H4 (cell line): ENCODE data around the gene HAND2. TPM values are rescaled to one million over a fixed set of nuclear protein-coding genes. Genes with fewer than 3 reads are reported as not detected.
A peak's percentile ranks its signal among the peaks of the same experiment; 100 is the strongest.

Source experiments
- DNase-seq: peaks from one replicate; pipeline ENCODE4 v3.0.0-alpha.2; 2015; ENCODE audit warnings: low spot score
- total RNA-seq: library from RNA; depleted of rRNA; stranded (reverse); fragments of >200 nt; shearing (Covaris generic); gene quantifications from 2 replicates; pipeline ENCODE4 v1.2.3, GENCODE V29; 2014

The HAND2 gene
- total RNA-seq, 1 experiment from 2014 or later = 1.2 TPM

GRCh38 chr4:173503330-173504180, 26.5 kb downstream of the HAND2 start:
- DNase-seq = no peak

DNA sequence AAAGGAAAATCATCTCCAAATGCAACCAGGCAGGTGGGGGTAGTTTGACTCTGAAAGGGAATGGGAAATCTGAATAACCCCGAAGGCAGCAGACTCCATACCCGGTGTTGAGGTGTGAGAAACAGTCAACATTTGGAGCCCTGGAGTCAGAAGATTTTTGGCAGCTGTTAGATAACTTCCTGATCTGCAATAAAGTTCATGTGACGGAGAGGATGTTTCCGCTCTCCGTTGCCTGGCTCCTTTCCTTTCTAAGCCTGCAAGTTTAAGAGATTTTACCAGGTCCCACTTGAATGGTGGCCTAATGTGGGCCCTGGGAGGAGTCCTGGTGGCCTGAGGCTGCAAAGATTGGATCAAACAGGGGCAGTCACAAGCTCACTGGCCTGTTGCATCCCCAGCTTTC, 27.7 kb downstream of the HAND2 start:
- DNase-seq = no peak

GRCh38 chr4:173501592-173502150, 28.4 kb downstream of the HAND2 start:
- no peak for DNase-seq

- no peak for DNase-seq
These were observed 29.0 kb downstream of the HAND2 start for GRCh38 chr4:173500841-173501591.

DNA sequence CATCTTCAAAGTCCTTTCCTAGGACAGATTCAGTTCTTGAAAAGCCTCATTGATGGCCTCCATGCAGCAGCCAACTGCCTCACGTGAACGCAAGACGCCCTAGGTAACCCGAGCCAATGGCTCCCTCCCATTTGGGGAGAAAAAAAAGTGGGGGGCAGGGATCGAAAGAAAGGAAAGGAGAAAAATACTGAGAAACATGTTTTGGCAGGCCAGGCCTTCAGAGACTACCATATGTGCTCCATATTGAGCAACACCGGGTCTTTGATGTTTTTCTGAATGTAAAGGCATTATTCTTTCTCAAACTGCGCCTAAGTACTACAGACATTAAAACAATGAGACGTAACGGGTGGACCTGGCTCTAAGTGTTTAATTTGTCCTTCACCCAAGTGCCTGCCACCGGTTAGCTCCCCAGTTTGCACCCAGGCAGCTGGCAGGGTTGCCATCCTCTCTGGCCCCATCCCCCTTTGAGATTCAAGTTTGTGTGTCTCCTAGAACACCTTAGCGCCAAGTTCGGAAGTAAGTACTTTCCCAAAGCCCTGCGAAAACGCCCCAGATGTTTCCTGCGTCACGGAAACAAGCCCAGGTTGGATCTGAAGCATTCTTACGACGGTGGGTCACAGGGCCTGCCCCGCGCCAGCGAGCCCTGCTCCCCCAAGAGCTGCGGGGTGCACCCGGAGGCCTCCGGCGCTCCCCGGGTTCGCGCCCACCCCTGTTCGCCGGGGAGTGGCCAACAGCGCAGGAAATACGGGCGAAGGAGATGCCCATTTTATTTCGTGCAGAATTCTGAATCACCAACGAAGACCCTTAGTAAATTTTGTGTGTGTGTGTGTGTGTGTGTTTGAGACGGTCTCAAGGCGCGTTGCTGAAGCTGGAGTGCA, 30.1 kb downstream of the HAND2 start:
- no peak for DNase-seq

GRCh38 chr4:173498771-173499170, 31.3 kb downstream of the HAND2 start:
- no peak for DNase-seq

- DNase-seq = no peak
These were observed 32.0 kb downstream of the HAND2 start for GRCh38 chr4:173498023-173498422.

GRCh38 chr4:173494013-173494970, 35.7 kb downstream of the HAND2 start:
- DNase-seq = peak; percentile 22

- no peak for DNase-seq
These were observed 37.0 kb downstream of the HAND2 start for GRCh38 chr4:173493041-173493440.

DNA sequence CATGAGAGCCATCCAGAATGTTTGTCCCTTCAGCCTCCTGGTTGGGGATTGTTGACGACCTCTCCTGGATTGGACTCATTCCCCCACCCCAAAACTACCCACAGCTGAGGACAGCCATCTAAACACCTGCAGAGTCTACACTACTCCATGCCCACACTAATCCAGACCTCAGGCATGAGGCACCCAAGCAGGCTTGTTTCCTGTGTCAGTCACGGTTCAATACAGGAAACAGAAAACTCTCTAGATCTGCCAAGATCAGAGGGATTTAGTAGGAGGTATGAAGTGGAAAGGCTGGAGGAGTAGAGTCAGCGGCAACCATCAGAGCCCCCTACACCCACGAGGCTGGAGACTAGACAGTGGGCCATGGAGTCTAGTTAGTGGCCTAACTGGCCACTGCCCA, 37.7 kb downstream of the HAND2 start:
- no peak for DNase-seq

DNA sequence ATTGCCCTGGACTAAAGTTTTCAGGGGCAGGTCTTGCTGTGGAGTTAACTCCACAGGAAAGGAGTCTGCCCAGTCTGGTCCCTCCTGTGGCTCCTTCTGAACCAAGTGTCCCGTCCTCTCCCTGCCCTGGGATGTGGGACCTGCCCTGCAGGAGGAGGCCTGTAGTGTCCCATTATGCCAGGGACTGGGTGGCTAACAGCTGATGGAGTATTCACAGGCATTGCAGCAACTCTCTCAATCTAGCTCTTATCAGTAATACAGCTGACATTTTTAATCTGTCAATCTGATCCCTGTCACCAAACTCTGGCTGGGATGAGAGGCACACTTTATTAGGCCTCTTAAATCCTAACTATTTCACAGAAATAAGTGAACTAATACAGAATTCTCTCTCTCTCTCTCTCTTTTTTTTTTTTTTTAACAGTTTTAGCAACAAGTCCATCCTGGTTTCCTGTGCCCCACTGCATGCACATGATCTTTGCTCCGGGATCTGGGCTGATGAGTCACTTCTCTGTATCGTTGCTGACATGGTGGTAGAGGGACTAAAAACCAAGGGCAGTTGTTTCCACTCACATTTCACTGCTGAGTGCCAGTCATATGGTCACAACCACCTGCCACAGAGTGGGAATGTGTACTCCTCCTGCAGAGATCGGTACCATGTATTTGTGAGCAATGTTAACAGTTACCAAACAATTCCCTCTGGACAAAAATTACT, 39.1 kb downstream of the HAND2 start:
- peak; percentile 77 for DNase-seq

DNA sequence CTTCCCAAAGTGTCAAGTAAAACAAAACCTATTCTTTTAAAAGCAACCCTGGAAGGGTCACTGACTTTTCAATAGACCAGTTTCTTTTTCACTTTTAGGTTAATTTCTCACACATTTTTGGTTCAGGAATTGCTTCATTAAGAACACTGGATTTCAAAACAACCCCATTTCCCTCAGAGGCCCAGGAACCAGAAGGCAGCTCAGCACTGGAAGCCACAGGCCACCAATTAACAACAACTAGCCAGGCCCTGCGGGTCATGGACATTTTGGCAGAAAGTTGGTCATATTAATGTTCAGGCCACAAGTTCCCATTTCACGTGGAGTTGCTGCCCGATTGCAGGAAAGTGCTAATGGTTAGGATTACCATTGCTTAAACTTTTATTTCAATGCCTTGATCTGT, 39.8 kb downstream of the HAND2 start:
- no peak for DNase-seq

DNA sequence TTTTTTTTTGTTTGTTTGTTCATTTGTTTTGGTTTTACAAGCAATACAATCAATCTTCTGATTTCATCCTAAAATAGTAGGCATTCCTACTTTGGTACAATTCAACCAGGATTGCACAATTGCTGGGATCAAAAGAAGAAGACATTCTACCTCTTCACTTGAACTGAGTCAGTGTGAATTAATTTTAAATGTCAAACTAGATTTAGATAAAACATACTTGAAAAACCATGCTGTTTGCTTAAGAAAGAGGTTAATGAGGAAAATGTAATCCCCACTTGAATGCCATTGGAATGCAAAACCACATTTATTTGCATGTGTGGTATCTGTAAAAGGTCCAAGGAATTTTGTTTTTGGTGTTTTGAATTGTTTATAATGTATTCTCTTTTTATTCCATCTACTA, 40.5 kb downstream of the HAND2 start:
- DNase-seq = peak; percentile 79

DNA sequence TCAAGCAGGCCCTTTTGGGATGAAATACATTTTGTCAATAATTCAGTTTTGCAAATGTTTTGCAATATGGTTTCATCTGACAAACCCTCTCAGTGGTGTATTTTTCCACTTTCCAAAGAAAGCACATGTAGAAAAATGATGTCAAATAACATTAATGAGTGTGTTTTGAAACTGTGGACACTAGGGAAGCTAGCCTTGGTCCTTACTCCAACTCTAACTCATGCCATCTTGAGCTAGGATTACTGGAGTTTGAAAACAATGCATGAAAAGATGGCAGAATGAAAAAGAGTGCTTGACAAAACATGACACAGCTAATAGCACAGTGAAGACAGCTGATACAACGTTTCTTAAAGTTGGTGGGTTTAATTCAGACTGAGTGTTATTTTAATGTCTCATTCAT, 41.4 kb downstream of the HAND2 start:
- no peak for DNase-seq

DNA sequence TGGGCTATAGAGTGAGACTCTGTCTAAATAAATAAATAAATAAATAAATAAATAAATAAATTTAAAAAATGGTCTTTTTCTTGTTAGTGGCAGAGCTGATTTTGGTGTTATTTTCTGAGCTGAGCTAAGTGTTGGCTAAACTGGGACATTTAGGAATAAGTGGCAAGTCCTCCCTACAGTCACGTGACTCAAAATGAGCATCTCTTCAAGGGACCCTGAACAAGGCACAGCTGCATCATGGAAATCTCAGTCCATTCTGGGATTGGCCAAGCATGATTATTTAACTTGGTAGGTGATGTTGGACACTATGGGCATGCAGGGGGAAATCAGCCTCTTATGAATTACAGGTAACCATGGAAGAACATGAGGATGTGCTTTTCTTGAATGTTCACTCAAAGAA, 42.0 kb downstream of the HAND2 start:
- no peak for DNase-seq

- no peak for DNase-seq
These were observed 43.2 kb downstream of the HAND2 start for GRCh38 chr4:173486714-173487392.

- DNase-seq = peak; percentile 23
These were observed 44.9 kb downstream of the HAND2 start for GRCh38 chr4:173485164-173485563.

DNA sequence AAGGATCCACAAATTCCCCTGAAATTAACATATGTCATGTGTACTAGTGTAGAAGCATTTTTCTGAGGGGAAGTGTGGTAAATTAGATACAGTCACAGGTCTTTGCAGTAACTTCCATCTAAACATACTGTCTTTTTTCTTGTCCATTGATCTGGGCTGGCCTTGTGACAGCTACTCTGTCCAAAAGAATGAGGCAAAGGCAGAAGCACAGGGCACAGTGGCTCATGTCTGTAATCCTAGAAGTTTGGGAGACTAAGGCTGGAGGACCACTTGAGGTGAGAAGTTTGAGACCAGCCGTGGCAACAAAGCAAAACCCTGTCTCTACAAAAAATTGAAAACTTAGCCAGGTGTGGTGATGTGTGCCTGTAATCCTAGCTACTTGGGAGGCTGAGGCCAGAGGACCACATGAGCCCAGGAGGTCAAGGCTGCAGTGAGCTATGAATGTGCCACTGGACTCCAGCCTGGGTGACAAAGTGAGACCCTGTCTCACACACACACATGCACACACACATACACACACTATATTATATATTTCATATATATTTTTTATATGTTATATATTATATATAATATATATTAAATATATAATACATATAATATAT, 47.6 kb downstream of the HAND2 start:
- DNase-seq = no peak

DNA sequence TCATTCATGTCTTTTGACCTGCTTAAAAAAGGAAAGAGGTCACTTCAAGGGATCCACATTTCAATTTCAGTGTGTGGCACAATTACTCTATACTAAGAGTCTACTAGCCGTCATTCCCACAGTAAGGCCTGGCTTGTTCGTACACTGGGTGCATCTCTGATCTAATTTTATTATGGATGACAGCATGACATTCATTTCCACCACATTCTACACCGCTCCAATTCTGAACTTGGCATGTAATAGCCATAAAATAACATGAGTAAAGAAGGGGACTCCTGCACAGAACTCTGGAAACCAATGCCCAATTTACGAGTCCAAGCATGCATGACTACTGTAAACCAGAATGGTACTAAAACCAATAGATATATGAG, 51.1 kb downstream of the HAND2 start:
- DNase-seq = no peak
